Stomach (tissue), 9 donors: Measurements from ENCODE around the gene ZNF570. TPM values are rescaled to one million over a fixed set of nuclear protein-coding genes. Genes with fewer than 3 reads are reported as not detected.

Source experiments
- DNase-seq, 2 donors: peaks; one replicate each; pipeline versions ENCODE4 v3.0.0 to v3.0.0-alpha.2; 2013 to 2019
- H3K27ac ChIP-seq, 5 donors: fragments of 200-600 bp in 4 of 5; sonication (generic) in 4 of 5; one replicate each; pipeline ENCODE4 v1.5.1; 2013 to 2019; ENCODE audit warnings: mild to moderate bottlenecking in 1 of 5, moderate library complexity in 1 of 5
- H3K27me3 ChIP-seq, 3 donors: fragments of 200-600 bp; sonication (generic); one replicate each; pipeline ENCODE4 v1.5.1; 2017 to 2019; ENCODE audit warnings: mixed run types in 1 of 3
- H3K36me3 ChIP-seq, 4 donors: fragments of 200-600 bp; sonication (generic); 1 replicate in 3 of 4; 2 replicates in 1 of 4; pipeline ENCODE4 v1.5.1; 2016 to 2019
- H3K4me1 ChIP-seq, 4 donors: fragments of 200-600 bp; sonication (generic); one replicate each; pipeline ENCODE4 v1.5.1; 2016 to 2019
- H3K4me3 ChIP-seq, 4 donors: fragments of 200-600 bp; sonication (generic) in 3 of 4; one replicate each; pipeline ENCODE4 v1.5.1; 2016 to 2019; ENCODE audit warnings: mild to moderate bottlenecking in 1 of 4
- H3K9me3 ChIP-seq, 4 donors: fragments of 200-600 bp; sonication (generic); one replicate each; pipeline ENCODE4 v1.5.1; 2016 to 2019
- EP300 ChIP-seq: sonication (generic); formaldehyde crosslinking; IDR thresholded peaks from one replicate; pipeline ENCODE4 v1.6.1; 2017; ENCODE audit warnings: antibody characterized with exemption
- POLR2A ChIP-seq, 4 donors: fragments of 450-650 bp; IDR thresholded peaks; one replicate each; pipeline ENCODE4 v1.6.1; 2016; ENCODE audit warnings: antibody characterized with exemption in 4 of 4, control low read depth in 2 of 4, mild to moderate bottlenecking in 1 of 4, moderate library complexity in 1 of 4
- POLR2AphosphoS5 ChIP-seq, 3 donors: sonication (generic); formaldehyde crosslinking; IDR thresholded peaks; one replicate each; pipeline ENCODE4 v1.6.1; 2016; ENCODE audit warnings: antibody characterized with exemption in 3 of 3
- WGBS, 5 donors: extraction: QIAGEN DNeasy Blood & Tissue Kit in 3 of 5; methylation state at CpG; one replicate each; pipeline versions ENCODE4 v1.1.5 to v1.1.7; 2013 to 2018; 5-methylcytosine and 5-hydroxymethylcytosine counted together
- intact Hi-C: fragments of 100-400 bp; cut with DNase I; formaldehyde crosslinking; loops from one replicate; pipeline ENCODE4 v1.15.1; 2023; ENCODE audit warnings: low total_unique reads
- polyA plus RNA-seq, 3 donors: library from polyadenylated mRNA; stranded (reverse); fragments of 200-250 nt; gene quantifications; one replicate each; pipeline ENCODE4 v1.2.3, GENCODE V29; 2013
- total RNA-seq, 5 donors: library from RNA; depleted of rRNA; stranded (reverse); fragments of >200 nt; gene quantifications; one replicate each; pipeline versions ENCODE4 v1.1.0 to v1.2.3, GENCODE V29; 2014 to 2016
- TF ChIP-seq, protein P1 (sequence below), 7 experiments: fragments of 450-650 bp in 4 of 7; fragments of 200-600 bp in 3 of 7; sonication (generic) in 3 of 7; IDR thresholded peaks; one replicate each; pipeline ENCODE4 v1.5.1; 2016 to 2019; ENCODE audit warnings: antibody characterized with exemption in 7 of 7, control low read depth in 2 of 7, mild to moderate bottlenecking in 1 of 7
- donor health status: healthy with polysubstance abuse.
- donor health status: Bipolar disorder and iron deficiency.
- donor health status: healthy.

Gene ZNF570
- total and polyA plus RNA-seq, 8 donors = 1.4 to 17.1 (median 5.2) TPM

DNA sequence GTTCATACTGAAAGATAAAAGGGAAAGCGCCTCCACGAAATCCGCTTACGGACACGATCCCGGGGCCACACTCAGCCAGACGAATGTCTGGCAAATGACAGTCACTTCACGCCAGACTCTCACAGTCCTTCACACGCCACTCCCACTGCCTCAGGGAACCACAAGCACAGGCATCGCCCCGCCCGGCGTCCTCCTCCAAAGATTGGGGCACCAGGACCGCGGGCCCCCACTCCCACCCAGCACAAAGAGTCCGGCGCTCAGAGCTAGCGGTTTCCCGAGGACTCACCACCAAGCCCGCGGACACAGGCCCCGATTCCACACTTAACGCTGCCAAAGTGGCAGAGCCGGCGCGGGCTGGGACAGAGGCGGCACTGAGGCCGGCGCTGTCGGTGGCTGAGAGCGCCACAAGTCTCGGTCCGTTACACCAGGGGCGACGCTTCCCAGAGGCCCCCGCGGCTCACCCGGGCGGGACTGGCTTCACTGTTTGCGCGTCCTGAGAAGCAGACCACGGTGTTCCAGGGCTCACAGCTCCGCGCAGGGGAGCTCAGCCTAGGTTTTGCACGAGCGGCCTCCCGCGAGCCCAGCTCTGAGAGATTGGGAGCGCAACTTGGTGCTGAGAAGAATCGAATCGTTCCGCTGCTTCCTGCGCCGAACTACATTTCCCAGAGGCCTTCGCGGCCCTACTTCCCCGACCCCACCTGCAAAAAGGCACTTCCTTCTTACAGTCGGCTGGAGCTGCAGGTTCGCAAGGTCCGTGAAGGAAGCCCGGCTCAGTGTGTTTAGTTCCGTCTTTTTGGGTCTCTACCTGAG, 2.2 kb upstream of the ZNF570 start, which contains the start of gene ZNF569:
Gene ZNF569 (minus strand): TSS at position 647 of the 810 bp plus-strand sequence. CDS start 22,523 bp downstream, outside the sequence.
- Histone ChIP-seq H3K36me3 (peaks cover 3 to 39% (median 39%) of the 10 kb centered on the region in 4 donors), H3K27me3 (no peaks in the 10 kb centered on the region), H3K9me3 (peaks cover 0 to 27% (median 12%) of the 10 kb centered on the region in 4 donors), H3K27ac (peak within 1 kb of the TSS; percentile 81 to 90 (median 86)), H3K4me3 (peak within 1 kb of the TSS; percentile 68 to 98 (median 89)), H3K4me1 (peaks cover 4 to 37% (median 30%) of the 10 kb centered on the region in 4 donors)
- WGBS, 5 donors = 0 to 1% (median 0%) methylated on average over 34 to 62 of the region's 62 CpGs
- intact Hi-C loops = loop anchor here (10.0 kb wide), 1 partner anchor 92 kb away; the partner anchor contains the start of gene ZNF527
- DNase-seq = peak; percentile 90 to 98
- TF ChIP-seq POLR2AphosphoS5 (IDR thresholded peaks at IDR 0.05) = peak; percentile 79 to 91 (median 89)
- TF ChIP-seq POLR2A (IDR thresholded peaks at IDR 0.05) = no peak

DNA sequence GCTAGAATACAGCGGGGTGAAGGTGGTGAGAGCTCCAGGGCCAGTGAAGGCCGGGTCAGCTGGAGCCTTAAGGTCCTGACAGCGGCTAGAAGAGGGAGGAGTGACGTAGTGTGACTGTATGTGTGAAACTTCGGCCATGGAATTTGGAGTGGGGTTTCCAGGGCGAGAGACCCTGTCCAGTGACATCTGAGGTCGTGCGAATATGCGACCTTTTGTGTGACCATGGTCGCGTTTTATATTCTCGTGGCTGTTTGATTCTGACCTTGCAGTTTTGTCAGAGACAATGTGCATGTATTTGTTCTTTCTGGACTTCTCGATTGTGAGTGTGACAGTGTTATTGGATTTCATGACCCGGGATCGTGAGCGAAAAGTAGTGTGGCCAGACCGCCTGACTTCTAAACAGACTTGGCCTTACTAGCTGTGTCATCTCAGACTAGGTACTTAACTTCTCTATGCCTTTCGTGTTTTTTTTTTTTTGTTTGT, 1.5 kb upstream of the ZNF570 start:
- H3K27ac ChIP-seq = peak overlapping the region; percentile 46 to 90 (median 86)

DNA sequence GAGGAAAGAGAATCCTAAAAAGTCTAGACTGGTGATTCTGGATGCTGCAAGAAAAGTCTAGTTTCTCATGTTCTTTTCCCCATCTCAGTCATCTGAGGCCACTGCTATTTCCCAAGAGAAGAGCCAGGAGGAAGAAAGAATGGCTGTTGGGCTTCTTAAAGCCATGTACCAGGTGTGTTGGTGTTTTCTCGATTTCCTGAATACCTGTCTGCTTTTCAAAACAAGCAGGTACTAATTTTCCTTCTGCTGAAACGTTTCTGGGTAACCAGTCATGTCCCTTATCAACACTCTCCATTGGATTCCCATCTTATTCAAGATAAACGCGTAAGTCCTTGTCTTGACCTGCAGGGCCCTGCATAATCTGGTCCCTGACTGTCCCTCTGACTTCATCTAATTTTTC, 1.1 kb downstream of the ZNF570 start:
- Histone ChIP-seq H3K27me3 (no peaks in the 10 kb centered on the region), H3K9me3 (peaks cover 5 to 43% (median 23%) of the 10 kb centered on the region in 4 donors), H3K4me3 (peak overlapping the region in 3 of 4 donors; percentile 67 to 98 (median 72)), H3K27ac (peak overlapping the region in 3 of 5 donors; percentile 85 to 90 (median 89)), H3K36me3 (peaks cover 0 to 40% (median 29%) of the 10 kb centered on the region in 4 donors), H3K4me1 (peaks cover 4 to 37% (median 30%) of the 10 kb centered on the region in 4 donors)
- peak in 1 of 2 donors; percentile 1 for DNase-seq
- TF ChIP-seq, protein P1, sequence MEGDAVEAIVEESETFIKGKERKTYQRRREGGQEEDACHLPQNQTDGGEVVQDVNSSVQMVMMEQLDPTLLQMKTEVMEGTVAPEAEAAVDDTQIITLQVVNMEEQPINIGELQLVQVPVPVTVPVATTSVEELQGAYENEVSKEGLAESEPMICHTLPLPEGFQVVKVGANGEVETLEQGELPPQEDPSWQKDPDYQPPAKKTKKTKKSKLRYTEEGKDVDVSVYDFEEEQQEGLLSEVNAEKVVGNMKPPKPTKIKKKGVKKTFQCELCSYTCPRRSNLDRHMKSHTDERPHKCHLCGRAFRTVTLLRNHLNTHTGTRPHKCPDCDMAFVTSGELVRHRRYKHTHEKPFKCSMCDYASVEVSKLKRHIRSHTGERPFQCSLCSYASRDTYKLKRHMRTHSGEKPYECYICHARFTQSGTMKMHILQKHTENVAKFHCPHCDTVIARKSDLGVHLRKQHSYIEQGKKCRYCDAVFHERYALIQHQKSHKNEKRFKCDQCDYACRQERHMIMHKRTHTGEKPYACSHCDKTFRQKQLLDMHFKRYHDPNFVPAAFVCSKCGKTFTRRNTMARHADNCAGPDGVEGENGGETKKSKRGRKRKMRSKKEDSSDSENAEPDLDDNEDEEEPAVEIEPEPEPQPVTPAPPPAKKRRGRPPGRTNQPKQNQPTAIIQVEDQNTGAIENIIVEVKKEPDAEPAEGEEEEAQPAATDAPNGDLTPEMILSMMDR (IDR thresholded peaks at IDR 0.05) = no peak
- TF ChIP-seq EP300 (no peak), POLR2A (IDR thresholded peaks at IDR 0.05) (no peak), POLR2AphosphoS5 (IDR thresholded peaks at IDR 0.05) (no peak)
- WGBS, 5 donors = 75 to 81% (median 79%) methylated on average over 4 of the region's 4 CpGs
- intact Hi-C loops = no loop called here

More for the DNA sequence above, 1.5 kb upstream of the ZNF570 start:
- 35 to 45% (median 40%) methylated on average over 18 of the region's 18 CpGs for WGBS, 5 donors
- no peak for TF ChIP-seq POLR2A (IDR thresholded peaks at IDR 0.05)
- TF ChIP-seq POLR2AphosphoS5 (IDR thresholded peaks at IDR 0.05) = no peak
- TF ChIP-seq EP300 = no peak
- TF ChIP-seq, protein P1 (IDR thresholded peaks at IDR 0.05) = no peak
- peaks cover 4 to 37% (median 30%) of the 10 kb centered on the region in 4 donors for H3K4me1 ChIP-seq
- H3K4me3 ChIP-seq = peak overlapping the region; percentile 68 to 98 (median 89)
- peaks cover 0 to 27% (median 10%) of the 10 kb centered on the region in 4 donors for H3K9me3 ChIP-seq
- H3K36me3 ChIP-seq = peaks cover 3 to 39% (median 37%) of the 10 kb centered on the region in 4 donors
- DNase-seq = no peak
- H3K27me3 ChIP-seq = no peaks in the 10 kb centered on the region
- intact Hi-C loops = loop anchor here (10.0 kb wide), 1 partner anchor 93 kb away; the partner anchor contains the start of gene ZNF527

DNA sequence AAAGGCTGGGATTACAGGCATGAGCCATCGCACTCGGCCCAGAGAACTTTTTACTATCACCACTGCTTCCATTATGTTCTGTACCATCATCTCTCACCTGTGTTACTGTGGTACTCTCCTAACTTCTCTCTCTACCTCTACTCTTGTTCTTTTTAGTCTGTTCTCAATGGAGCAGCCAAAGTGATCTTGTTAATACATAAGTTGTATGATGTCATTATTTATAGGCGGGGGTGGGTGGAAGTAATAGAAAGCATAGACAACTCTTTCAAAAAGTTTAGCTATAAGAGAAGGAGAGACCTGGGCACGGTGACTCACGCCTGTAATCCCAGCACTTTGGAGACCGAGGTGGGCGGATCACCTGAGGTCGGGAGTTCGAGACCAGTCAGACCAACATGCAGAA, 3.0 kb downstream of the ZNF570 start:
- no peak overlapping the region for H3K27ac ChIP-seq
- H3K27me3 ChIP-seq = no peaks in the 10 kb centered on the region
- H3K4me3 ChIP-seq = no peak overlapping the region
- H3K36me3 ChIP-seq = peaks cover 14 to 60% (median 49%) of the 10 kb centered on the region in 4 donors
- TF ChIP-seq, protein P1 (IDR thresholded peaks at IDR 0.05) = no peak
- no peak for TF ChIP-seq POLR2AphosphoS5 (IDR thresholded peaks at IDR 0.05)
- no peak for TF ChIP-seq EP300
- no peak for TF ChIP-seq POLR2A (IDR thresholded peaks at IDR 0.05)
- H3K4me1 ChIP-seq = peaks cover 0 to 27% (median 20%) of the 10 kb centered on the region in 4 donors
- DNase-seq = no peak
- intact Hi-C loops = no loop called here
- H3K9me3 ChIP-seq = peaks cover 7 to 63% (median 35%) of the 10 kb centered on the region in 4 donors
- 92 to 98% (median 98%) methylated on average over 9 of the region's 9 CpGs for WGBS, 5 donors
